ENCODE measurements around the gene HBB. TPM values are rescaled to one million over a fixed set of nuclear protein-coding genes. Genes with fewer than 3 reads are reported as not detected.

The HBB gene
- total RNA-seq, 2 donors from 2014 or later, result not detected

- Mint-ChIP-seq H3K27me3 (ENCODE audit: insufficient read depth) (no peaks in the 10 kb centered on the region), H3K27ac (no peak overlapping the region), H3K4me1 (peaks cover 21% of the 10 kb centered on the region), H3K36me3 (ENCODE audit: low read depth) (no peaks in the 10 kb centered on the region), H3K4me3 (no peak overlapping the region), H3K9me3 (peaks cover 7% of the 10 kb centered on the region)
- no peak overlapping the region for H3K4me3 ChIP-seq (ENCODE audit: low read length)
- no peaks in the 10 kb centered on the region for H3K27me3 ChIP-seq (ENCODE audit: control insufficient read depth, insufficient read depth, low read length, poor library complexity, severe bottlenecking)
- DNase-seq, result no peak
- H3K9ac ChIP-seq (ENCODE audit: extremely low read depth, low read length, poor library complexity, severe bottlenecking), result no peak overlapping the region
- no peaks in the 10 kb centered on the region for H3K4me1 ChIP-seq (ENCODE audit: control insufficient read depth, insufficient read depth, low read length)
- H3K9me3 ChIP-seq (ENCODE audit: control insufficient read depth, low read length), result no peaks in the 10 kb centered on the region
- H3K27ac ChIP-seq (ENCODE audit: low read depth, low read length), result no peak overlapping the region
- no peaks in the 10 kb centered on the region for H3K36me3 ChIP-seq (ENCODE audit: control insufficient read depth, insufficient read depth, low read length)
- no peak for TF ChIP-seq CTCF (conservative IDR thresholded peaks at IDR 0.05)
Measured at GRCh38 chr11:5198285-5198684, 28.6 kb downstream of the HBB start.

GRCh38 chr11:5197536-5197935, 29.3 kb downstream of the HBB start:
- no peak for TF ChIP-seq CTCF (conservative IDR thresholded peaks at IDR 0.05)
- Mint-ChIP-seq H3K36me3 (ENCODE audit: low read depth) (no peaks in the 10 kb centered on the region), H3K27ac (no peak overlapping the region), H3K4me3 (no peak overlapping the region), H3K27me3 (ENCODE audit: insufficient read depth) (no peaks in the 10 kb centered on the region), H3K9me3 (peaks cover 11% of the 10 kb centered on the region), H3K4me1 (peaks cover 21% of the 10 kb centered on the region)
- H3K9ac ChIP-seq (ENCODE audit: extremely low read depth, low read length, poor library complexity, severe bottlenecking), result no peak overlapping the region
- H3K4me3 ChIP-seq (ENCODE audit: low read length), result no peak overlapping the region
- no peak for DNase-seq
- H3K27ac ChIP-seq (ENCODE audit: low read depth, low read length), result no peak overlapping the region
- H3K9me3 ChIP-seq (ENCODE audit: control insufficient read depth, low read length), result peaks cover 7% of the 10 kb centered on the region
- no peaks in the 10 kb centered on the region for H3K4me1 ChIP-seq (ENCODE audit: control insufficient read depth, insufficient read depth, low read length)
- H3K27me3 ChIP-seq (ENCODE audit: control insufficient read depth, insufficient read depth, low read length, poor library complexity, severe bottlenecking), result no peaks in the 10 kb centered on the region
- no peaks in the 10 kb centered on the region for H3K36me3 ChIP-seq (ENCODE audit: control insufficient read depth, insufficient read depth, low read length)
- 90 to 97% methylated on average over 3 of the region's 3 CpGs for WGBS, 2 experiments (ENCODE audit: insufficient coverage in 1 of 2, insufficient read length in 1 of 2)

GRCh38 chr11:5196731-5197130, 30.1 kb downstream of the HBB start:
- no peaks in the 10 kb centered on the region for H3K36me3 ChIP-seq (ENCODE audit: control insufficient read depth, insufficient read depth, low read length)
- H3K9me3 ChIP-seq (ENCODE audit: control insufficient read depth, low read length), result peaks cover 9% of the 10 kb centered on the region
- H3K4me1 ChIP-seq (ENCODE audit: control insufficient read depth, insufficient read depth, low read length), result no peaks in the 10 kb centered on the region
- no peak for TF ChIP-seq CTCF (conservative IDR thresholded peaks at IDR 0.05)
- WGBS, 2 experiments (ENCODE audit: insufficient coverage in 1 of 2, insufficient read length in 1 of 2), result 75 to 77% methylated on average over 3 of the region's 3 CpGs
- no peak overlapping the region for H3K9ac ChIP-seq (ENCODE audit: extremely low read depth, low read length, poor library complexity, severe bottlenecking)
- Mint-ChIP-seq H3K4me1 (peaks cover 21% of the 10 kb centered on the region), H3K27me3 (ENCODE audit: insufficient read depth) (no peaks in the 10 kb centered on the region), H3K4me3 (no peak overlapping the region), H3K36me3 (ENCODE audit: low read depth) (no peaks in the 10 kb centered on the region), H3K27ac (no peak overlapping the region), H3K9me3 (peaks cover 13% of the 10 kb centered on the region)
- no peaks in the 10 kb centered on the region for H3K27me3 ChIP-seq (ENCODE audit: control insufficient read depth, insufficient read depth, low read length, poor library complexity, severe bottlenecking)
- no peak overlapping the region for H3K4me3 ChIP-seq (ENCODE audit: low read length)
- H3K27ac ChIP-seq (ENCODE audit: low read depth, low read length), result no peak overlapping the region
- DNase-seq, result no peak

Measured in endodermal cell (in vitro differentiated cells).